GOT3 (cell line): ENCODE results near the gene RARRES2.
"Not testable (repeated sequence)": the region's sequence is repeated elsewhere in the genome, so short reads cannot be mapped to it uniquely, and the experiment has no call there.

Source experiments
- DNase-seq: peaks from one replicate; lab custom pipeline; 2025; ENCODE audit warnings: mixed read lengths; lab: John Stamatoyannopoulos, UW

Gene RARRES2

GRCh38 chr7:150317748-150318444 is 23.5 kb downstream of the RARRES2 start:
- no peak for DNase-seq

- DNase-seq: not testable (repeated sequence)
Observed at GRCh38 chr7:150316987-150317386, 24.4 kb downstream of the RARRES2 start.

- DNase-seq: no peak
Observed at GRCh38 chr7:150314639-150315239, 26.7 kb downstream of the RARRES2 start.

- DNase-seq: no peak
Observed at GRCh38 chr7:150313870-150314269, 27.6 kb downstream of the RARRES2 start.

GRCh38 chr7:150313367-150313809 is 28.0 kb downstream of the RARRES2 start:
- DNase-seq: no peak

- DNase-seq: not testable (repeated sequence)
Observed at GRCh38 chr7:150312649-150313366, 28.6 kb downstream of the RARRES2 start.

GRCh38 chr7:150311711-150312110 is 29.7 kb downstream of the RARRES2 start:
- DNase-seq: no peak

GRCh38 chr7:150311146-150311545 is 30.3 kb downstream of the RARRES2 start:
- no peak for DNase-seq

- no peak for DNase-seq
Observed at GRCh38 chr7:150308575-150308974, 32.9 kb downstream of the RARRES2 start.

- no peak for DNase-seq
Observed at GRCh38 chr7:150307904-150308303, 33.5 kb downstream of the RARRES2 start.

- DNase-seq: no peak
Observed at GRCh38 chr7:150307129-150307528, 34.3 kb downstream of the RARRES2 start.

GRCh38 chr7:150306377-150306776 is 35.1 kb downstream of the RARRES2 start:
- DNase-seq: not testable (repeated sequence)

- not testable (repeated sequence) for DNase-seq
Observed at GRCh38 chr7:150305903-150306284, 35.5 kb downstream of the RARRES2 start.

- DNase-seq: not testable (repeated sequence)
Observed at GRCh38 chr7:150305259-150305902, 36.0 kb downstream of the RARRES2 start.

- DNase-seq: not testable (repeated sequence)
Observed at GRCh38 chr7:150304499-150305258, 36.8 kb downstream of the RARRES2 start.

- not testable (repeated sequence) for DNase-seq
Observed at GRCh38 chr7:150302908-150303310, 38.5 kb downstream of the RARRES2 start.

- DNase-seq: not testable (repeated sequence)
Observed at GRCh38 chr7:150297978-150298377, 43.5 kb downstream of the RARRES2 start.

- DNase-seq: not testable (repeated sequence)
Observed at GRCh38 chr7:150296802-150297201, 44.6 kb downstream of the RARRES2 start.

GRCh38 chr7:150295614-150296013 is 45.8 kb downstream of the RARRES2 start:
- DNase-seq: not testable (repeated sequence)

- not testable (repeated sequence) for DNase-seq
Observed at GRCh38 chr7:150295027-150295426, 46.4 kb downstream of the RARRES2 start.

- not testable (repeated sequence) for DNase-seq
Observed at GRCh38 chr7:150290317-150290716, 51.1 kb downstream of the RARRES2 start.
